Memory B cell (primary cell): ENCODE results near the gene CST7.

Experiments
- ATAC-seq: fragments of 150-1000 bp; cut with Tn5 transposase; 2 replicates; pipeline ENCODE4 v1.10.0; 2021; ENCODE audit warnings: low read depth, mild to moderate bottlenecking, moderate library complexity
- DNase-seq, 2 donors: peaks; one replicate each; pipeline ENCODE4 v3.0.0; 2022; ENCODE audit warnings: low spot score in 2 of 2
- H3K27ac Mint-ChIP-seq: one replicate; pipeline ENCODE4 v1.8.0; 2022; ENCODE audit warnings: mild to moderate bottlenecking, moderate library complexity, mixed read lengths
- H3K27me3 Mint-ChIP-seq: one replicate; pipeline ENCODE4 v1.8.0; 2022; ENCODE audit warnings: mixed read lengths
- H3K36me3 Mint-ChIP-seq: one replicate; pipeline ENCODE4 v1.8.0; 2022; ENCODE audit warnings: mild to moderate bottlenecking, mixed read lengths
- H3K4me1 Mint-ChIP-seq: one replicate; pipeline ENCODE4 v1.8.0; 2022; ENCODE audit warnings: mixed read lengths
- H3K4me3 Mint-ChIP-seq: one replicate; pipeline ENCODE4 v1.8.0; 2022; ENCODE audit warnings: mild to moderate bottlenecking, moderate library complexity, mixed read lengths
- H3K9me3 Mint-ChIP-seq: one replicate; pipeline ENCODE4 v1.8.0; 2022; ENCODE audit warnings: mixed read lengths

CST7 gene, protein sequence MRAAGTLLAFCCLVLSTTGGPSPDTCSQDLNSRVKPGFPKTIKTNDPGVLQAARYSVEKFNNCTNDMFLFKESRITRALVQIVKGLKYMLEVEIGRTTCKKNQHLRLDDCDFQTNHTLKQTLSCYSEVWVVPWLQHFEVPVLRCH

GRCh38 chr20:24948939-24949679 is at the start of gene CST7:
Gene CST7 (plus strand): TSS chr20:24949269. CDS start chr20:24949506, 237 bp downstream.
- peaks cover 4% of the 10 kb centered on the region for H3K4me1 Mint-ChIP-seq
- DNase-seq (no peak), ATAC-seq (no peak)
- H3K36me3 Mint-ChIP-seq = peaks cover 4% of the 10 kb centered on the region
- peaks cover 4% of the 10 kb centered on the region for H3K27me3 Mint-ChIP-seq
- H3K9me3 Mint-ChIP-seq = peaks cover 12% of the 10 kb centered on the region
- H3K27ac Mint-ChIP-seq = no peak within 1 kb of the TSS
- no peak within 1 kb of the TSS for H3K4me3 Mint-ChIP-seq

DNA sequence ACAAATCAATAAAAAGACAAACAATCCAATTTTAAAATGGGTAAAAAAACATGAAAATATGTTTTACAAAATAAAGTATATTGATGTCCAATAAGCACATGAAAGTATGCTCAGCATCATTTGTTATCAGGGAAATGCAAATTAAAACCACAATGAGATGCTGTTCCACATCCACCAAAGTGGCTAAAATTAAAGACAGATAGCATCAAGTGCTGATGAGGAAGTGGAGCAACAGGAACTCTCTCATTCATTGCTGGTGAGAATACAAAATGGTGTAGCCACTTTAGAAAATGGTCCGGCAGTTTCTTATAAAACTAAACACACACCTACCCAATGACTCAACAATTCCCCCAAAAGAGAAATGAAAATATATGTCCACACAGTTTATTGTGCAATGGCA is 42.3 kb upstream of the CST7 start:
- no peak for ATAC-seq
- peaks cover 2% of the 10 kb centered on the region for H3K27me3 Mint-ChIP-seq
- H3K4me1 Mint-ChIP-seq = no peaks in the 10 kb centered on the region
- no peaks in the 10 kb centered on the region for H3K36me3 Mint-ChIP-seq
- no peak overlapping the region for H3K4me3 Mint-ChIP-seq
- H3K27ac Mint-ChIP-seq = no peak overlapping the region
- peaks cover 3% of the 10 kb centered on the region for H3K9me3 Mint-ChIP-seq
- no peak for DNase-seq

GRCh38 chr20:24908642-24909041 is 40.4 kb upstream of the CST7 start:
- no peak overlapping the region for H3K4me3 Mint-ChIP-seq
- no peak overlapping the region for H3K27ac Mint-ChIP-seq
- DNase-seq (no peak), ATAC-seq (no peak)
- no peaks in the 10 kb centered on the region for H3K4me1 Mint-ChIP-seq
- peaks cover 2% of the 10 kb centered on the region for H3K27me3 Mint-ChIP-seq
- peaks cover 3% of the 10 kb centered on the region for H3K9me3 Mint-ChIP-seq
- no peaks in the 10 kb centered on the region for H3K36me3 Mint-ChIP-seq

DNA sequence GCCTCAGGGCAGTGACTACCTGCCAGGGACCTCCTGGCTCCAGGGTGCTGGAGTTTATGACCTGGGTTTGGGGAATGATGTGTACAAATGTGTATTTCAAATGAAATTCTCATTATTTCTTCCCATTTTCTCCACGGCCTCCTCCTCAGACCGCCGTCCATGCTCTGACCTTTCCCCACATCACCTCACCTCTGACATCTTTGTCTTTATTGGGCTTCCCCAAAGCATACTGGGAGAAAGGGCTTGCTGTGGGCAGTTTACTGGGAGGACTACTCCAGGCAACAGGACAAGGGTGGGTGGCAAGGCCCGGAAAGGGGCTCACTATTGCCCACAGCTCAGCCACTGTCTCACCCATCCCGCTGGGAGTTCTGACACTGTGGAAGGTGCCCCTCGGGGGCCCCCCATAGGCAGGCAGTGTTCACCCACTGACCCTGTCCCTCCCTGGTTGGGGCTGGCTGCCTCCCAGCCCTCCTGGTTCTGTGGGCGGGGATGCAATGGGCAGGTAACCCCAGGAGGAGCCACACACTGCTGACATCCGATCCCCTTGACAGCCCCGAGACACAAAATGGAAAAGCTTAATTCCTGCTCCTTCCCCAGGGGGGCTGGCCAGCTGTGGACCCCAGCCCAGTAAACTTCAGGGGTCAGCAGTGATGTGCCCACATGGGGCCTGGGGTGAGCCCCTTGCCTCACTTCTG is 39.8 kb upstream of the CST7 start:
- H3K27ac Mint-ChIP-seq = no peak overlapping the region
- H3K4me3 Mint-ChIP-seq = no peak overlapping the region
- ATAC-seq = no peak
- no peaks in the 10 kb centered on the region for H3K4me1 Mint-ChIP-seq
- H3K27me3 Mint-ChIP-seq = peaks cover 2% of the 10 kb centered on the region
- H3K36me3 Mint-ChIP-seq = no peaks in the 10 kb centered on the region
- DNase-seq = no peak
- H3K9me3 Mint-ChIP-seq = peaks cover 3% of the 10 kb centered on the region

DNA sequence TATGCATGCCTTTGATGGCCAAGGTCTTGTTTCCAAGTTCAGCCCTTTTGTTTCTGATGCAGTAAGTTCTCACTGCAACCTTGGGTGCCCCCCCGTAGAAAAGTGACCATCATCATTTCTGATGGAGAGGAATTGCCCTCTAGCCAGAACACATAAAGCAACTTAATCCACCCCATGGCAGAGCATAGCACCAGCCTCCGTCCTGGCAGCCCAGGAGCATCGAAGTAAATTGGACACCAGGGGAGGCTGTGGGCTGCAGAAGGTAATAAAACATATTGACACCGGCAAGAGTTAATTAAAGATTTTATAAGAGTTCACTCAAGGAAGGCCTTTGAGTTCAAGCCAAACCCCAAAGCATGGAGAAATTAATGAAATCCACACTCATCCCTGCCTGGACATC is 39.2 kb upstream of the CST7 start:
- DNase-seq (no peak), ATAC-seq (no peak)
- H3K4me1 Mint-ChIP-seq = no peaks in the 10 kb centered on the region
- no peak overlapping the region for H3K4me3 Mint-ChIP-seq
- H3K36me3 Mint-ChIP-seq = no peaks in the 10 kb centered on the region
- H3K27me3 Mint-ChIP-seq = peaks cover 2% of the 10 kb centered on the region
- H3K9me3 Mint-ChIP-seq = peaks cover 3% of the 10 kb centered on the region
- H3K27ac Mint-ChIP-seq = no peak overlapping the region

DNA sequence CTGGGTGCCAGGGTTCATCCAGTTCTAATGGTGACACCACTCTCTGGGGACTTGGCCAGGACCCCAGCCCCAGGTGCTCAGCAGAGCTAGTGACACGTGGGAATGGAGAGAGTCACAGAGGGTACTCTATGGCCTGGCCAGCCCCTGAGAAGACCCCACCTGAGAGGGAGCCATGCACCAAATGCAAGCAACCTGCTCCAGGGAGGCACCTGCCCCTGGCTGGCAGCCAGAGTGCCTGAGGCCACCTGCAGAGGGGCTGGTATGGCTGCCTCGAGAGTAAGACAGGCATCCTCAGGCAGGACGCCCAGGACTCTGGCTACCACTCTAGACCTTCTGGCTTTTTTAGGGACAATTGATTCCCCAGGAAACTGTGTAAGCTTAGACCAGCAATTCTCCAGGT is 38.6 kb upstream of the CST7 start:
- DNase-seq (no peak), ATAC-seq (no peak)
- Mint-ChIP-seq H3K36me3 (no peaks in the 10 kb centered on the region), H3K4me1 (no peaks in the 10 kb centered on the region), H3K9me3 (peaks cover 3% of the 10 kb centered on the region), H3K4me3 (no peak overlapping the region), H3K27ac (no peak overlapping the region), H3K27me3 (peaks cover 2% of the 10 kb centered on the region)

DNA sequence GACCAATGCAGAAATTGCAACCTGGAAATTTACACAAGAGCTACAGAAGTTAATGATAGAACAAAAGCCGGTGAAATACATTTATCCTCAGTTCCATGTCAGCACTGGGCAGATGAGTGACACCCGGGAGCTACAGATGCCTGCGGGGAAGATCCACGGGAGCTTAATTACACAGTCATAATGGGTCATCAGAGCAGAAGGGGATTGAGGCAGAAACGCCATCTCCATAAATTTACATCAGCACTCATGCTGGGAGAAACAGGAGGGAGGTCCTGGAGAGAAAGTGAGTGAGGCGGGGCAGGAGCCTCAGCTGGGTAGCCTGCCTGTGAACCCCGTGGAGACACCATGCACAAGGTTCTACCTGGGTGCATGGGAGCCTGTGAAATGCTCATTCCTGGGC is 37.6 kb upstream of the CST7 start:
- DNase-seq (no peak), ATAC-seq (no peak)
- Mint-ChIP-seq H3K4me1 (no peaks in the 10 kb centered on the region), H3K27ac (no peak overlapping the region), H3K36me3 (no peaks in the 10 kb centered on the region), H3K9me3 (peaks cover 3% of the 10 kb centered on the region), H3K4me3 (no peak overlapping the region), H3K27me3 (peaks cover 2% of the 10 kb centered on the region)

GRCh38 chr20:24912397-24913075 is 36.5 kb upstream of the CST7 start:
- no peak for ATAC-seq
- no peaks in the 10 kb centered on the region for H3K36me3 Mint-ChIP-seq
- DNase-seq = no peak

DNA sequence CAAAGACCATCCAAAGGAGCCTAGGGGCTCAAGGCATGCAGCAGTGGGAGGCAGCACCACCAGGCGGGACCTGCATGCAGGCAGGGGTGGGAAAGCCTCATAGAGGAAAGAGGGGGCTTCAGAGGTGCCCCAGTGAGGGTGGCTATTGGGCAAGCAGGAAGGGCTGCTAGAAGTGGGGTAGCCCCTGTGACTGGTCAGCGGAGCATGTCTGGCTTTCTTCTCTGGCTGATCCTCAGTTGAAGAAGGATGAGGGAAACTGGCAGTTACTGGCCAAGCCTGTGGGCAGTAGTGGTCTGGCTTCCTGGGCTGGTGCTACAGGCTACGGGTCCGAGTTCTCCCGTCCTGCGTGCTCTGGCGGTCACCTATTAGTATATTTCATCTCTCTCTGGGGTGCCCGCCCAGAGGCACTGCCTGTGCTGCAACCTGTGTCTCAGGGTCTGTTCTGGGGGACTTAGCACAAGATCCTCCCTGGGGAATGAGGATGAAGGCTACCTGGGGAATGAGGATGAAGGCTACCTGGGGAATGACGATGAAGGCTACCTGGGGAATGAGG is 35.9 kb upstream of the CST7 start:
- no peaks in the 10 kb centered on the region for H3K4me1 Mint-ChIP-seq
- H3K36me3 Mint-ChIP-seq = no peaks in the 10 kb centered on the region
- peaks cover 2% of the 10 kb centered on the region for H3K9me3 Mint-ChIP-seq
- no peak overlapping the region for H3K27ac Mint-ChIP-seq
- ATAC-seq (no peak), DNase-seq (no peak)
- peaks cover 3% of the 10 kb centered on the region for H3K27me3 Mint-ChIP-seq
- H3K4me3 Mint-ChIP-seq = no peak overlapping the region

More at GRCh38 chr20:24912397-24913075, 36.5 kb upstream of the CST7 start:
- H3K4me3 Mint-ChIP-seq = no peak overlapping the region
- no peaks in the 10 kb centered on the region for H3K4me1 Mint-ChIP-seq
- H3K9me3 Mint-ChIP-seq = peaks cover 3% of the 10 kb centered on the region
- H3K27ac Mint-ChIP-seq = no peak overlapping the region
- H3K27me3 Mint-ChIP-seq = peaks cover 3% of the 10 kb centered on the region

GRCh38 chr20:24914388-24915241 is 34.5 kb upstream of the CST7 start:
- no peak for ATAC-seq
- Mint-ChIP-seq H3K9me3 (no peaks in the 10 kb centered on the region), H3K27ac (no peak overlapping the region), H3K27me3 (peaks cover 6% of the 10 kb centered on the region), H3K4me3 (no peak overlapping the region), H3K36me3 (no peaks in the 10 kb centered on the region), H3K4me1 (no peaks in the 10 kb centered on the region)
- no peak for DNase-seq

DNA sequence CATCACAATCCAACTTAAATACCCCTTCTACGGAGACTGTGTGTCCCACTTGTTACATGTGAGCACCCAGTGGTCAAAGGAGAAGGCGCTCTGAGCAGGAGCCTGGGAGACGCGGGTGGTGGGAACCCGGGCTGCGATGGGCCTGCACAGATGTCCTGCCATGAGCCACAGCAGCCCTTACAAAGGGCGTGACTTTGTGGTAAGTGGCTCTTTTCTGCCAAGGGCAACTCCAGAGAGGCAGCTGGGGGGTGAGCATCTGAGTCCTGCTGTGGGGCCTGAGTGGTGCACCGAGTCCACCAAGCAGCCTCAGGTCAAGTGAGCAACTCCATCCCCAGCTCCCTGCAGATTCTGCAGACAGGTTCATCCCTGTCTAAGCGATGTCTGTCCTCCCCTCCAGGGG is 33.6 kb upstream of the CST7 start:
- no peaks in the 10 kb centered on the region for H3K4me1 Mint-ChIP-seq
- ATAC-seq = no peak
- no peak overlapping the region for H3K27ac Mint-ChIP-seq

GRCh38 chr20:24915892-24916291 is 33.2 kb upstream of the CST7 start:
- Mint-ChIP-seq H3K27ac (no peak overlapping the region), H3K27me3 (peaks cover 13% of the 10 kb centered on the region), H3K36me3 (no peaks in the 10 kb centered on the region), H3K4me1 (no peaks in the 10 kb centered on the region), H3K9me3 (no peaks in the 10 kb centered on the region), H3K4me3 (no peak overlapping the region)
- ATAC-seq (no peak), DNase-seq (no peak)

More for the DNA sequence above, 33.6 kb upstream of the CST7 start:
- DNase-seq = no peak
- Mint-ChIP-seq H3K4me3 (no peak overlapping the region), H3K27me3 (peaks cover 12% of the 10 kb centered on the region), H3K9me3 (no peaks in the 10 kb centered on the region), H3K36me3 (no peaks in the 10 kb centered on the region)

DNA sequence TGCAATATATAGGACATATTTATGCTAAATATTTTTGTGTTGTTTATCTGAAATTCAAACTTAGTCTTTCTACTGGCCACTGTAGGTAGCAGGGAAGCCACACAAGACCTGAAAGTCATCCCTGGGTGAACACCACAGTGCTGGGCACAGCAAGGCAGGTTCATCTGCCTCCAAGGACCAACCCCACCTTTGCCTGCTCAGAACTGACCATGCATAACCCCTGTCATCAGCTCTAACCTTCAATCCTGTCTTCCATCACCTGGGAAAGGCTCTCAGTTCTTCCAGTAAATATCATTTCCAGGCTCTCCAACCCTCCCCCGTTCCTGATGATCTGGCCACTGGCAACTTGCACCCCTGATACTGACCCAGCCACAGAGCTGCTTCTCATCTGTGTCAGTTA is 32.7 kb upstream of the CST7 start:
- no peaks in the 10 kb centered on the region for H3K4me1 Mint-ChIP-seq
- no peak overlapping the region for H3K27ac Mint-ChIP-seq
- no peak overlapping the region for H3K4me3 Mint-ChIP-seq
- H3K9me3 Mint-ChIP-seq = no peaks in the 10 kb centered on the region
- H3K36me3 Mint-ChIP-seq = no peaks in the 10 kb centered on the region
- ATAC-seq = no peak
- H3K27me3 Mint-ChIP-seq = peaks cover 14% of the 10 kb centered on the region
- no peak for DNase-seq
